Measurements from ENCODE around the gene CATSPERE. TPM values are rescaled to one million over a fixed set of nuclear protein-coding genes. Genes with fewer than 3 reads are reported as not detected.

The CATSPERE gene
- total RNA-seq, 1 experiment from 2014 or later, result 0.05 TPM

GRCh38 chr1:244640917-244641316 lies 179.8 kb downstream of the CATSPERE start:
- no peak overlapping the region for H3K27ac ChIP-seq
- peaks cover 12% of the 10 kb centered on the region; the same call in 1 of the 2 replicates for H3K27me3 ChIP-seq (replicated peaks)
- H3K4me1 ChIP-seq (replicated peaks), result no peaks in the 10 kb centered on the region
- H3K36me3 ChIP-seq, result no peaks in the 10 kb centered on the region
- no peaks in the 10 kb centered on the region for H3K9me3 ChIP-seq (replicated peaks)
- no peak for DNase-seq (ENCODE audit: low read depth in 1 of 2, low spot score in 2 of 2)
- H3K4me3 ChIP-seq, result no peak overlapping the region

- H3K4me3 ChIP-seq, result no peak overlapping the region
- no peak for DNase-seq (ENCODE audit: low read depth in 1 of 2, low spot score in 2 of 2)
- no peaks in the 10 kb centered on the region for H3K4me1 ChIP-seq (replicated peaks)
- H3K36me3 ChIP-seq, result no peaks in the 10 kb centered on the region
- peaks cover 12% of the 10 kb centered on the region; the same call in 1 of the 2 replicates for H3K27me3 ChIP-seq (replicated peaks)
- H3K27ac ChIP-seq, result no peak overlapping the region
- no peaks in the 10 kb centered on the region for H3K9me3 ChIP-seq (replicated peaks)
Measured at GRCh38 chr1:244642526-244642925, 181.5 kb downstream of the CATSPERE start.

GRCh38 chr1:244642988-244643387 lies 181.9 kb downstream of the CATSPERE start:
- Histone ChIP-seq H3K9me3 (replicated peaks) (no peaks in the 10 kb centered on the region), H3K36me3 (no peaks in the 10 kb centered on the region), H3K27ac (no peak overlapping the region), H3K4me3 (no peak overlapping the region), H3K4me1 (replicated peaks) (no peaks in the 10 kb centered on the region), H3K27me3 (replicated peaks) (peaks cover 12% of the 10 kb centered on the region; the same call in 1 of the 2 replicates)
- DNase-seq (ENCODE audit: low read depth in 1 of 2, low spot score in 2 of 2), result no peak

- no peak overlapping the region for H3K4me3 ChIP-seq
- no peaks in the 10 kb centered on the region for H3K4me1 ChIP-seq (replicated peaks)
- H3K27me3 ChIP-seq (replicated peaks), result peaks cover 12% of the 10 kb centered on the region; the same call in 1 of the 2 replicates
- no peaks in the 10 kb centered on the region for H3K36me3 ChIP-seq
- no peak overlapping the region for H3K27ac ChIP-seq
- no peaks in the 10 kb centered on the region for H3K9me3 ChIP-seq (replicated peaks)
- no peak for DNase-seq (ENCODE audit: low read depth in 1 of 2, low spot score in 2 of 2)
Measured at GRCh38 chr1:244645414-244645813, 184.3 kb downstream of the CATSPERE start.

GRCh38 chr1:244645890-244646289 lies 184.8 kb downstream of the CATSPERE start:
- no peak overlapping the region for H3K27ac ChIP-seq
- no peaks in the 10 kb centered on the region for H3K9me3 ChIP-seq (replicated peaks)
- H3K4me3 ChIP-seq, result no peak overlapping the region
- H3K36me3 ChIP-seq, result no peaks in the 10 kb centered on the region
- H3K4me1 ChIP-seq (replicated peaks), result no peaks in the 10 kb centered on the region
- H3K27me3 ChIP-seq (replicated peaks), result peaks cover 8% of the 10 kb centered on the region; the same call in 1 of the 2 replicates
- no peak for DNase-seq (ENCODE audit: low read depth in 1 of 2, low spot score in 2 of 2)

- Histone ChIP-seq H3K4me3 (no peak overlapping the region), H3K4me1 (replicated peaks) (peaks cover 5% of the 10 kb centered on the region), H3K27me3 (replicated peaks) (0 out of 2 replicates have a peak, but pooled peaks cover 3% of the 10 kb centered on the region), H3K36me3 (no peaks in the 10 kb centered on the region), H3K9me3 (replicated peaks) (no peaks in the 10 kb centered on the region), H3K27ac (no peak overlapping the region)
- no peak for DNase-seq (ENCODE audit: low read depth in 1 of 2, low spot score in 2 of 2)
Measured at GRCh38 chr1:244647819-244648218, 186.7 kb downstream of the CATSPERE start.

- Histone ChIP-seq H3K4me1 (replicated peaks) (peaks cover 17% of the 10 kb centered on the region), H3K27ac (no peak overlapping the region), H3K4me3 (peak overlapping the region; percentile 81), H3K9me3 (replicated peaks) (no peaks in the 10 kb centered on the region), H3K27me3 (replicated peaks) (no peaks in the 10 kb centered on the region), H3K36me3 (peaks cover 9% of the 10 kb centered on the region)
- no peak for DNase-seq (ENCODE audit: low read depth in 1 of 2, low spot score in 2 of 2)
Measured at GRCh38 chr1:244651956-244652622, 191.0 kb downstream of the CATSPERE start.

GRCh38 chr1:244652623-244653438 lies 191.8 kb downstream of the CATSPERE start, which contains the start of gene DESI2:
TSS of gene DESI2 (plus strand) at chr1:244653126. CDS start at chr1:244653314, 188 bp downstream.
- Histone ChIP-seq H3K27me3 (replicated peaks) (no peaks in the 10 kb centered on the region), H3K4me1 (replicated peaks) (peaks cover 17% of the 10 kb centered on the region)

GRCh38 chr1:244653439-244654107 lies 192.5 kb downstream of the CATSPERE start:
- H3K4me3 ChIP-seq, result peak overlapping the region; percentile 81
- no peaks in the 10 kb centered on the region for H3K9me3 ChIP-seq (replicated peaks)
- no peaks in the 10 kb centered on the region for H3K27me3 ChIP-seq (replicated peaks)
- peaks cover 17% of the 10 kb centered on the region for H3K4me1 ChIP-seq (replicated peaks)
- H3K36me3 ChIP-seq, result peaks cover 24% of the 10 kb centered on the region
- H3K27ac ChIP-seq, result peak overlapping the region; percentile 72
- peak; percentile 25 to 44 for DNase-seq (ENCODE audit: low read depth in 1 of 2, low spot score in 2 of 2)

More at GRCh38 chr1:244652623-244653438, 191.8 kb downstream of the CATSPERE start, which contains the start of gene DESI2:
- Histone ChIP-seq H3K4me3 (peak within 1 kb of the TSS; percentile 81), H3K27ac (peak within 1 kb of the TSS; percentile 72), H3K36me3 (peaks cover 16% of the 10 kb centered on the region), H3K9me3 (replicated peaks) (no peaks in the 10 kb centered on the region)
- peak; percentile 99 for DNase-seq (ENCODE audit: low read depth in 1 of 2, low spot score in 2 of 2)

GRCh38 chr1:244654108-244655038 lies 193.3 kb downstream of the CATSPERE start:
- Histone ChIP-seq H3K4me3 (peak overlapping the region; percentile 81), H3K9me3 (replicated peaks) (no peaks in the 10 kb centered on the region), H3K27ac (no peak overlapping the region), H3K36me3 (peaks cover 26% of the 10 kb centered on the region), H3K4me1 (replicated peaks) (peaks cover 17% of the 10 kb centered on the region), H3K27me3 (replicated peaks) (no peaks in the 10 kb centered on the region)
- DNase-seq (ENCODE audit: low read depth in 1 of 2, low spot score in 2 of 2), result peak in 1 of 2 experiments; percentile 13

GRCh38 chr1:244655186-244655585 lies 194.1 kb downstream of the CATSPERE start:
- Histone ChIP-seq H3K4me3 (no peak overlapping the region), H3K27me3 (replicated peaks) (no peaks in the 10 kb centered on the region), H3K4me1 (replicated peaks) (peaks cover 17% of the 10 kb centered on the region), H3K36me3 (peaks cover 34% of the 10 kb centered on the region), H3K9me3 (replicated peaks) (no peaks in the 10 kb centered on the region), H3K27ac (no peak overlapping the region)
- no peak for DNase-seq (ENCODE audit: low read depth in 1 of 2, low spot score in 2 of 2)

- no peak for DNase-seq (ENCODE audit: low read depth in 1 of 2, low spot score in 2 of 2)
- no peak overlapping the region for H3K27ac ChIP-seq
- peaks cover 35% of the 10 kb centered on the region for H3K36me3 ChIP-seq
- H3K27me3 ChIP-seq (replicated peaks), result no peaks in the 10 kb centered on the region
- H3K9me3 ChIP-seq (replicated peaks), result no peaks in the 10 kb centered on the region
- H3K4me3 ChIP-seq, result no peak overlapping the region
- H3K4me1 ChIP-seq (replicated peaks), result peaks cover 13% of the 10 kb centered on the region
Measured at GRCh38 chr1:244657421-244657820, 196.3 kb downstream of the CATSPERE start.

GRCh38 chr1:244659694-244660093 lies 198.6 kb downstream of the CATSPERE start:
- Histone ChIP-seq H3K36me3 (peaks cover 29% of the 10 kb centered on the region), H3K4me3 (no peak overlapping the region), H3K27ac (no peak overlapping the region), H3K4me1 (replicated peaks) (peaks cover 7% of the 10 kb centered on the region), H3K9me3 (replicated peaks) (no peaks in the 10 kb centered on the region), H3K27me3 (replicated peaks) (no peaks in the 10 kb centered on the region)
- DNase-seq (ENCODE audit: low read depth in 1 of 2, low spot score in 2 of 2), result no peak
